Measurements from ENCODE around the gene CXCR4.

Gene CXCR4

DNA sequence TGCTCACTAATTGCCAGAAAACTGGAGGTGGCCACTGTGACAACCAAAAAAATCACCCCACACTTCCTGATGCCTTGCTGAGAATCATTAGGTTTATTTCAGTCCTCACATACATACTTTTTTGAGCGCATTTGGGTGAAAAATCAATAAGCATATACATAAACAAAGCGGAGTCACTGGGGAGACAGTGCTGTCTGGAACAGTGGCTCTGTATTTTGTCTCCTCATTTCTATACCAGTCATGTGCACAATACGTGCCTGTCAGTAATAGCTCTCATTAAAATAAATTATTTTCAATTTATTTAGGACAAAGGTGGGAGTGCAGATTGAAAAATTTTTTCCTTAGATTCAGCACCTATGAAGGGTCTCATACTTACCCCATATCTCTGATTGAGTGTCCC, 48.2 kb downstream of the CXCR4 start:
- Histone ChIP-seq H3K9me3 (replicated peaks in 1 of 11) (peaks cover 18 to 43% (median 33%) of the 10 kb centered on the region in 11 experiments), H3K4me3 (no peak overlapping the region), H3K9ac (no peak overlapping the region), H3K4me2 (no peak overlapping the region), H3K27me3 (no peaks in the 10 kb centered on the region), H3K27ac (no peak overlapping the region), H4K20me1 (no peaks in the 10 kb centered on the region), H3K36me3 (no peaks in the 10 kb centered on the region), H3K4me1 (peaks cover 8 to 28% (median 19%) of the 10 kb centered on the region in 10 experiments; a peak in 19 of 20 replicates)
- no peak for TF ChIP-seq Cebpa-rat (IDR thresholded peaks at IDR 0.05)

DNA sequence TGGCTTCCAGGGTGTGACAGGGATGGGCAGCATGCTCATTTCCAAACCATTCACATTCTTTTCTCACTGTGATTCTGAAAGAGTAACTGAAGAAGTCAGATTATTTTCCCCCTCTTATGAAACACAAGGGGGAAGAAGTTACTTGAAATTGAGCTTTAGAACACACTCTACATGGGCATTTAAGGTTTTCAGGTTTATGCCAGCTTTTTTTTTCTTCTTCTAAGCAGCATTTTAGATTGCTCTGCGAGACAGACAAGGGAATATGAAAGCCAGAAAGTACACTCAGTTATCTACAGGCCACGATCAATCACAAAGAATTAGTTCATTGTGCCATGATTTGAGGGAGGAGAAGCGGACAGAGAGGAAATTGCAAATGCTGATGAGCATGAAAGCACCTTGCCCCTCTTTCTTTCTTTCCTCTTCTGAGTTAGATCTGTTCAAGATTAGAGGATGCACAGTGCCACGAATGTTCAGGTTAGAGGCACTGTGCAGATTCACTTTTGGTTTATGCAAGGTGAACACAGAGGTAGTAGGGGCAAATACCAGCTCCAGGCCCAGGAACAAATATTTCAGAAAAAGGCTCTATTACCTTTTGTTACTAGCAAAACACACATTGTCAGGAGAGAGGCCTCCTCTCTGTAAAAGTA, 49.2 kb downstream of the CXCR4 start:
- no peak for TF ChIP-seq Cebpa-rat (IDR thresholded peaks at IDR 0.05)
- Histone ChIP-seq H3K27ac (no peak overlapping the region), H3K4me3 (no peak overlapping the region), H3K27me3 (no peaks in the 10 kb centered on the region), H3K9me3 (replicated peaks in 1 of 11) (peaks cover 11 to 37% (median 24%) of the 10 kb centered on the region in 11 experiments; a peak in 21 of 22 replicates), H3K4me1 (peaks cover 8 to 29% (median 19%) of the 10 kb centered on the region in 10 experiments; a peak in 19 of 20 replicates), H3K9ac (no peak overlapping the region), H3K36me3 (no peaks in the 10 kb centered on the region), H3K4me2 (no peak overlapping the region), H4K20me1 (no peaks in the 10 kb centered on the region)

DNA sequence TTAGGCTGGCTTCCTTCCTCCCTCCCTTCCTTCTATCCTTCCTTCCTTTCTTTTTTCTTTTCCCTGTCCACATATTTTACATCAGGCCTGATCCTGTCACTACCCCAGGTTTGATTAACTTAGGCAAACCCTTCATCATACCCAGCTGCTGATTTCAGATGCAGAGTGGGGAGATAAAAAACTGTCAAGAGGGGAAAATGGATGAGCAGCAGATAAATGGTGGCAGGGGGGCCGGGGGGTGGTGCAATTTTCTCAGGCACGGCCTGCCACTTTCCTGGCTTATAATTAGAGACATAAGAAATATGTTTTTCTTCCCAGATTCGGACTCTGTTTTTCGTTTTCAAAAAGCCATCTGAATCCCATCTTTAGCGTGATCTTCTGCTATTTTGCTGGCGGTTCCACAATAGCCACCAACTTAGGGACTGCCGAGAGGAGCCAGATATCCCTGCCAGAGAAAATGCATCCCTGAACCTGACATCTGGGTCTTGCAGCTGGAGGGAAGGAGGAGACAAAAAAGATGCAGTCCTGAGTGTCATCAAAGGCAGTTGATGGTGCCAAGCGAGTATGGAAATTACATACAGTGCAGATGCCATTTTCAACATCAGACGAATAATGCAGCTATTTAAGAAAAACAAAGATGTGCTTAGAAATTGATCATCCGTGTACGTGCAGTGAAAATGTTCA, 49.9 kb downstream of the CXCR4 start:
- no peak for TF ChIP-seq Cebpa-rat (IDR thresholded peaks at IDR 0.05)
- Histone ChIP-seq H3K9ac (no peak overlapping the region), H3K27me3 (no peaks in the 10 kb centered on the region), H3K27ac (no peak overlapping the region), H4K20me1 (no peaks in the 10 kb centered on the region), H3K36me3 (no peaks in the 10 kb centered on the region), H3K4me1 (peaks cover 8 to 29% (median 19%) of the 10 kb centered on the region in 10 experiments; a peak in 19 of 20 replicates), H3K4me2 (no peak overlapping the region), H3K9me3 (replicated peaks in 1 of 11) (peaks cover 5 to 30% (median 18%) of the 10 kb centered on the region in 11 experiments; a peak in 21 of 22 replicates), H3K4me3 (no peak overlapping the region)

GRCh38 chr2:136067459-136067858, 50.5 kb downstream of the CXCR4 start:
- Histone ChIP-seq H4K20me1 (no peaks in the 10 kb centered on the region), H3K4me1 (peaks cover 8 to 24% (median 16%) of the 10 kb centered on the region in 10 experiments; a peak in 19 of 20 replicates), H3K36me3 (no peaks in the 10 kb centered on the region), H3K4me3 (no peak overlapping the region), H3K9me3 (replicated peaks in 1 of 11) (peaks cover 0 to 25% (median 13%) of the 10 kb centered on the region in 11 experiments; a peak in 19 of 22 replicates), H3K9ac (no peak overlapping the region), H3K27ac (no peak overlapping the region), H3K4me2 (no peak overlapping the region), H3K27me3 (no peaks in the 10 kb centered on the region)
- TF ChIP-seq Cebpa-rat (IDR thresholded peaks at IDR 0.05): no peak

DNA sequence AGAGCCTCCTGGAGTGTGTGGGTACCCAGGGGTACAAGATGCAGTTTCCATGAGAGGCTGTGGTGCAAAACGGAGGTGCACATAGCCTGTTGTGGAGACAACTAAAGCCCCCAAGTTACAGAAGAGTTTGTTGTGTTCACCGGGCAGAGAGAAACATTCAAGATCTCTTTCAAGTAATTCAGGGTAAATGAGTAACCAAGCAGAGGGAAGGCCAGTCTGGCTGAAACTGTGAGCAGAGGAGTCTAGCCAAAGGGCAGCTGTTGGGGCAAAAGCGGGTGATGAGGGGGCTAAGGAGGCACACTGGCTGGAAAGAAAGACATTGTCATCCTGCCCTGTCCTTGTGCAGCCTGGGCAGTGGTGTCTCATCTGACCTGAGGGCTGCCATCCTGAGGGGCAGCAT, 52.0 kb downstream of the CXCR4 start:
- Histone ChIP-seq H3K9ac (no peak overlapping the region), H3K4me3 (no peak overlapping the region)

GRCh38 chr2:136065384-136065783, 52.6 kb downstream of the CXCR4 start:
- TF ChIP-seq Cebpa-rat (IDR thresholded peaks at IDR 0.05): no peak
- Histone ChIP-seq H3K4me1 (peaks cover 8 to 13% (median 11%) of the 10 kb centered on the region in 10 experiments; a peak in 19 of 20 replicates), H3K4me2 (peak overlapping the region; percentile 3 to 64 (median 53); a peak in 20 of 22 replicates)

More for the DNA sequence above, 52.0 kb downstream of the CXCR4 start:
- Histone ChIP-seq H3K9me3 (replicated peaks in 1 of 11) (peaks cover 0 to 20% (median 2%) of the 10 kb centered on the region in 11 experiments; a peak in 9 of 22 replicates), H4K20me1 (no peaks in the 10 kb centered on the region), H3K4me1 (peaks cover 8 to 13% (median 11%) of the 10 kb centered on the region in 10 experiments; a peak in 19 of 20 replicates), H3K4me2 (peak overlapping the region in 10 of 11 experiments; percentile 30 to 64 (median 56); a peak in 17 of 22 replicates), H3K27ac (no peak overlapping the region), H3K36me3 (no peaks in the 10 kb centered on the region), H3K27me3 (no peaks in the 10 kb centered on the region)
- no peak for TF ChIP-seq Cebpa-rat (IDR thresholded peaks at IDR 0.05)

More at GRCh38 chr2:136065384-136065783, 52.6 kb downstream of the CXCR4 start:
- no peak overlapping the region for H3K27ac ChIP-seq
- H4K20me1 ChIP-seq: no peaks in the 10 kb centered on the region
- no peaks in the 10 kb centered on the region for H3K36me3 ChIP-seq
- H3K27me3 ChIP-seq: no peaks in the 10 kb centered on the region
- no peak overlapping the region for H3K9ac ChIP-seq
- H3K9me3 ChIP-seq (replicated peaks in 1 of 11): peaks cover 0 to 15% (median 0%) of the 10 kb centered on the region in 11 experiments; a peak in 6 of 22 replicates
- H3K4me3 ChIP-seq: no peak overlapping the region

Measured in BLaER1 treated with 17β-estradiol and CSF1 and Interleukin-3, amounts not matched to agents 10 nM and 100 nM (cell line).